GM18508 (cell line): ENCODE results near the gene POC1A.

Experiments
- ATAC-seq: cut with Tn5 transposase; IDR thresholded peaks from one replicate; pipeline ENCODE4 v1.9.1; 2021; ENCODE audit warnings: moderate number of reproducible peaks; ENCODE audit not compliant: insufficient read depth, unreplicated experiment

POC1A gene

GRCh38 chr3:52089691-52090090, 64.5 kb downstream of the POC1A start:
- ATAC-seq, result no peak

- ATAC-seq, result no peak
These were observed 65.5 kb downstream of the POC1A start for GRCh38 chr3:52088445-52089367.

- no peak for ATAC-seq
These were observed 66.5 kb downstream of the POC1A start for GRCh38 chr3:52087731-52088130.

GRCh38 chr3:52086976-52087663, 67.1 kb downstream of the POC1A start:
- no peak for ATAC-seq

DNA sequence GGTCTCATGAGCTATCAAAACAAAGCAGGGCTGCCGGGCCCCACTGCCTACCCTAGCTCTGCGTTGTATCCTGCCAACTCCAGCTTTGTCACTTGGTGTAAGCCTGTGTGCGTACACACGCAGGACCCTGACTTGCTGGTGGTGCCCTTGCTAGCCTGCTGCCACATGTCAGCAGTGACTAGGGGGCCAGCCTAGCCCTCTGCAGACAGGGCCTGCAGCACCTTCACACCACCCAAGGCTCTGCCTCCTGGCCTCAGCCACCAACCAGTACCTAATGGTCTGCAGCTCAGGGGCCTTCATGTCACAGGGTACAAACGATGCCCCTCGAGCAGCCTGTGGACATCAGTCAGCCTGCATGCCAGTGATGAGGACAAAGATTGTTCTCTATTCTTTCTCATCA, 67.8 kb downstream of the POC1A start:
- no peak for ATAC-seq

DNA sequence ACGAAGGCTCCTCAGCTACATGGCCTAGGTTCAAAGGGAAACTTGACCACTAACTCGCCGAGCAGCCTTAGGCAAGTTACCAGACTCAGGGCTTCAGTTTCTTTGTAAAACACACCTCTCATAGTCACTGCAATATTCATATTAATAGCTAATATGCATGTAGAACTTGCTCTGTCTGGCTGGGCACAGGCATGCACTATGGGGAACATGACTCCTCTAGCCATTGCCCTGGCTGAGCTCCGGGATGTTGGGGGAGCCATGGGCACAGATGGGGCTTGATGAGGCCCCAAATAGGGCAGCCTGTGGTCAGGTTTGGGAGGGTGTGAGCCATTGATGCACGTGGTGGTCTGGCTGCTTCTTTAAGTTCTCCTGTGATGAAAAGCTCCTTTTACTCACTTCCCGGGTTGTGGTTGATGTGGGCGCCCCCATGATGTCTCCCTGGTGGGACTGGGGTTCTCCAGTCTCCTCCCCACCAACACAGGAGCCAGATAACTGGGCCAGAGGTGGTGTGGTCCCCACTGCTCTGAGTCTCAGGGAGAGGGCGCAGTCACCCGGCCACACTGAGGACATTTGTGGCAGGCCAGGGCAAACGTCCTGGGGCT, 68.4 kb downstream of the POC1A start:
- ATAC-seq, result no peak

DNA sequence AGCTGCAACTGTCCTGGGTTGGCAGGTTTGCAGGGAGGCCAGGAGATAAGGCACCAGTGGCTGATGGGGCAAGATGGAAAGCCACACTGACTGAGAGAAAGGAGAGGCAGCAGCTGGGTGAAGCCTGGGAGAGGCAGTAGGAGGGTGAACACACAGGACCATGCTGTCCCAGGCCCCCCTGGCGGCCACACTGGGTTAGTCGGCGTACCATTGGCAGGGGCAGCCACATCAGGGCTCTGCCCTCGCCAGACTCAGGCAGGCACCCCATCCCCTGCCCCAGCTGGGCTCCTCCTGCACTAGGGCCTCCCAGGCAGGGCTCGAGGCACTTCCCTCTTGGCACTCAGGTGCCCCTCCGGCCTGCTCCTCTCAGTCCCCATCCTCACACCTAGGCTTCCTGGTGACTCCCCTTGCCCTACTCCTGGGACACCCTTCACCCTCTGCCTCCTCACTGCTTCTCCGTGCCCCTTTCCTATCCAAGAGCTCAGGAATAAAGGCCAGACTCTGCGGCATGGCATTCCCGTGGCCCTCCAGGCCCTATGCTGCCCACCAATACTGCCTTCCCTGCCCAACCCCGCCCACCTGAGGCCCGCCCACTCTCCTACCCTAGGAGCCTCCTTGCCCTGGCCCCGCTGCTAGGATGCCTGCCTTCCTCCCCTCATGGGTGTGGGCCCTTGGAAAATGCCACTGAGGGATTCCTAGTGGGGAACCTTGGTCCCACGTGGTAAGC, 69.1 kb downstream of the POC1A start:
- ATAC-seq, result no peak

GRCh38 chr3:52084216-52084945, 69.8 kb downstream of the POC1A start:
- ATAC-seq, result no peak

- ATAC-seq, result no peak
These were observed 70.6 kb downstream of the POC1A start for GRCh38 chr3:52083556-52084087.

- ATAC-seq, result no peak
These were observed 71.3 kb downstream of the POC1A start for GRCh38 chr3:52082951-52083350.

GRCh38 chr3:52080830-52081719, 73.1 kb downstream of the POC1A start:
- ATAC-seq, result no peak

GRCh38 chr3:52079958-52080357, 74.3 kb downstream of the POC1A start:
- ATAC-seq, result no peak

DNA sequence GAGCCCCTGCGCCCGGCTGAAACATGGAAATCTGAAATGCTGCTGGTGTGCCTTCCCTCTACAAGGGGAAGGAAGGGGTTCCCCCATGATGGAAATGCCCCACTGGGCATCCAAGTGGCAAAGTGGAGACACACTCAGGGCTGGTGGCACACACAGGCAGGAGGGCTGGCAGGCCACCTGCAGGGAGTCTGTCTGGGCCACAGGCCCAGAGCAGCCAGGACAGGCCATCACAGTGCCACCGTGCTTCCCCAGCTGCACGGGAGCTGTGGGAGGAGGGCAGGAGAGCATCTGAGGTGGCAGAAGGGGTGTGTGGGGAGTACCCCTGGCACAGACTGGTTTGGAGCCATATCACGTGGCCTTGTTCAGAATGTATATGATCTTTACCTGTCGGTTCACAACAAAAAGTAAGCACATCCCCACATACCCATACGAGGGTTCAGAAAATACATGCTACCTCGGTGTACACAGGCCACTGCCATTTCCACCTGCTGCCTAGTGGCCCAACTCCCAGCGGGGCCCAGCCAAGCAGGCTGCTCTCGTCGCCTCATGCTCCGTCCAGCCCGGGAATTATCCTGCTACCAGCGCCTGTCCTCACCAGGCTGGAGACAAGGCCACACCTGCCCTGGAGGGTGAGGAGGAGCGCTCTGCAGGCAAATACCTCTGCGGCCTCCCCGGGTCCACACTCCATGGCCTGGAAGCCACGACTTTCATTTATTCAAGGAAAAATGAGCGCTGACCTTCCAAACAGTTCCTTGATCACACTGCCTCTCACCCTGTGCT, 75.3 kb downstream of the POC1A start:
- ATAC-seq, result no peak

DNA sequence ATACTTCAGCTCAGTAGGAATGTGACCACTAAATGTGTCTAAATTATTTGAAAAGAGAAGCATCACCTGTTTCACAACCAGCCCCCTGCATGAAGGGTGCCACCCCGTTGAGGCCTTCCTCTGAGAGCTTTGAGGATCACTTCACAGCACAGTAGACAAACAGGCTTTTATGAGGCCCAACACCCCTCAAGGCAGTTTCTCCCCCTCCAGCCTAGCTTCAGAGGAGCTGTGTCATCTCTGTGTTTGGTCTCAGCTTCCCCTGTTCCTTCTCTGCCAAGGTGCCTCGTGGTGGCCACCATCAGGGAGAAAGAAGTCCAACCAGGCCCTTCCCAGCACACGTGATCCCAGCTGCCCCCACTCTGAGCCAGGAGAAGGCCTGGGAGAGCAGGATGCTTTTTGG, 76.3 kb downstream of the POC1A start:
- ATAC-seq, result no peak

DNA sequence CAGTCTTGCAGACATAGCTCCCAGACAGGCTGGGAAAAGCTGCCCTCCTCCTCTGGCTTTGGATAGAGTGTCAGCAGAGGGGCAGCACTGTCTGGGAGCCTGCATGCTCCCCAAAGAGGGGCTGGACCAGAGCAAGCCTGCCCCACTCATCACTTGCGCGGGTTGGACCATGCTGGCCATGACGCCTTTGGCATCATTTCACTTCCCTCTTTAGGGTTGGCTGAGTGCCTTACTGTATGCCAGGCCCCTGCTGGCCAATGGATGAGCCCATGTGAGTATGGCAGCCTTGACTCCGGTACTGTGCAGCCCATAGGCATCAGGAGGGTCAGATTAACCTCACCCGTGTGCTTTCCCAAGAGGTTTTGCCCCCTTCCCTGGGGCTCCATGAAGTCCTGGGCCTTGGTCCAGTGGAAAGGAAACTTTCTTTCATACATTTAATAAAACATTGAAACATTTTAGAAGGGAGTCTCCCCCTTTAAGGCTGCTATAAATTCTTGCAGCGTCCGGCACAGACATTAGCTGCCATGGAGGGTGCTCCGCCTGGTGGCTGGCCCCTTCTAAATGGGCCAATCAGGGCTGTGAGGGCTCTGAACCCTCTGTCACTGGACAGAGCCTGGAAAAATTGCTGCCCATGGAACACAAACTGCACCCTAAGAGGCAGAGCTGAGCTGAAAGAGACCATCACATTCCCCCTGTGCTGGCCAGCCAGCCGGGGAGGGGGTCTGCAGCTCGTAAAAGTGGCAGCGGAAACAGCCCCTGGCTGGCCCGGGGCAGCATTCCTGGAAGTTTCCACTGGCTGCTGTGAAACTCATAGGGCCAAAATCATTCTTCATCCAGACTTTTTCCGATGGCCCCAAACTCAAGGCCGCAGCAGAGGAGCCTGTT, 77.1 kb downstream of the POC1A start:
- no peak for ATAC-seq

DNA sequence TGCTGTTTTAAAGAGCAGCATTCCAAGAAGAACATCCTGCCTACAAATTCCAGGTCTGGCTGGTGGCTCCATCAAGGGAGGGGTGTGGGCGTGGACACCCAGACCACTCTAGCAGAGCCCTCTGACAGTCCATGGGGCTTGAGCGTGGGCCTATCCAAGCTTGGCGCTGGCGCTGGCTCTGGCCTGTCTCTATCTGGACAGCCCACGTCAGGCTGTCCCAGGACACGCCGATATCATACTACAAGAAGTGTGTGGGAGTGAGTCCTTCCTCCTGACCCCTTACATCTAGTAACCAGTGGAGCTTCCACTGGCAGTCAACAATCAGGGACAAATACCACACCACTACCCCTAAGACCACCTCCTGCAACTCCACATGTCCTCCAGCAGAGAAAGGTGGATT, 80.7 kb downstream of the POC1A start:
- no peak for ATAC-seq

- no peak for ATAC-seq
These were observed 81.8 kb downstream of the POC1A start for GRCh38 chr3:52072471-52072870.
